RCC 7860 (cell line): ENCODE results near the gene CLDN6.
A peak's percentile ranks its signal among the peaks of the same experiment; 100 is the strongest.

Experiments used
- DNase-seq: peaks from one replicate; pipeline ENCODE4 v3.0.0-alpha.2; 2015; ENCODE audit warnings: low spot score
- FAIRE-seq: peaks from 2 replicates; lab custom pipeline; 2012; peaks lifted over from hg19 to GRCh38; lab: Jason Lieb, UNC

The CLDN6 gene

GRCh38 chr16:2974319-2975056, 43.5 kb downstream of the CLDN6 start:
- FAIRE-seq (no peak), DNase-seq (no peak)

DNA sequence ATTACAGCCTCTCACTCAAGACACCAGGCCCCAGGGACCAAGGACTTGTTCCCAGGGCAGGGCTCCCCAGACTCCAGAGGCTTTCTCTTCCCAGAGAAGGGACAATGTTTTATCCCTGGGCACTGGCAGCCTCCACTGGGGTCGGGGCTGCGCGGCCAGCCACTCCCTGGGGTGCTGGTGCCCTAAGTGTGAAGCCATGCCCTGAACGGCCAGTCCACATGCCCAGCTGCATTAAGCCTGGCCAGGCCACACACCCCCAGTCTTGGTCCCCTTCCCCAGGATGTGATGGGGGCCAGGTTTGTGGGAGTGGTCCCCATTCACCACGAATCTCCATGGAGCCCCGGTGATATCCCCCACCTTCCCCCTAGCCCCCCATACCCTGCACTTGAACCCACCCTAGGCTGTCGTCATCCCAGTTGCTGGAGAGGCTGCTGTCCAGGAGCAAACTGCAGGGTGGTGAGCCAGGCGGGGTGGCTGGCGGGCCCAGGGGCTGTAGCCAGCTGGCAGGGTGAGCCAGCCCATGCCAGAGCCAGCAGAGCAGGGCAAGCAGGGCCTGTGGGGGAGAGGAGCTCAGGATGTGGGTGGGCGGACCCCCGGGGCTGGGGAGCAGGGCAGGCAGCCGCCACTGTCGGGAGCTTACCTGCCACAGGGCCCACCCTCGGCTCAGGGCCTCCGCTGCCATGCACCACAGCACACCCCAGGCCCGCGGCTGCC, 44.2 kb downstream of the CLDN6 start:
- FAIRE-seq (no peak), DNase-seq (no peak)

DNA sequence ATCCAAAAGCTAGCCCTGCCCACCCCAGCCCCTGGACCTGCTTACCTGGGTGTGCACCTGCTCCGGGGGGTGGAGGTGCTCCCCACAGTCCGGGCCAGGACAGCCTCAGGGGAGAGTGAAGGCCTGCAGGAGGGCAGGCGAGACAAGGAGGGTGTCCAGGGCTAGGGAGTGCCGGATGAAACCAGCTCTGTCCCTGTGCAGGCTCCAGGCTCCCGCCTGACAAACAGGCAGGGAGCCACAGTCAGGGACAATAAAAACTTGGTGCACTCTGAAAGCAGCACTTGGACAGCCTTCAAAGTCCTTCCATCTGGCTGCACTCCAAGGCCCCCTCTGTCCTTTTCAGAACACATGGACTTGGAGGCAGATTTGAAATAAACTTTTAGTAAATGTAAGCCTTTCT, 44.9 kb downstream of the CLDN6 start:
- FAIRE-seq (no peak), DNase-seq (no peak)

GRCh38 chr16:2971985-2972784, 45.8 kb downstream of the CLDN6 start:
- no peak for FAIRE-seq
- no peak for DNase-seq

DNA sequence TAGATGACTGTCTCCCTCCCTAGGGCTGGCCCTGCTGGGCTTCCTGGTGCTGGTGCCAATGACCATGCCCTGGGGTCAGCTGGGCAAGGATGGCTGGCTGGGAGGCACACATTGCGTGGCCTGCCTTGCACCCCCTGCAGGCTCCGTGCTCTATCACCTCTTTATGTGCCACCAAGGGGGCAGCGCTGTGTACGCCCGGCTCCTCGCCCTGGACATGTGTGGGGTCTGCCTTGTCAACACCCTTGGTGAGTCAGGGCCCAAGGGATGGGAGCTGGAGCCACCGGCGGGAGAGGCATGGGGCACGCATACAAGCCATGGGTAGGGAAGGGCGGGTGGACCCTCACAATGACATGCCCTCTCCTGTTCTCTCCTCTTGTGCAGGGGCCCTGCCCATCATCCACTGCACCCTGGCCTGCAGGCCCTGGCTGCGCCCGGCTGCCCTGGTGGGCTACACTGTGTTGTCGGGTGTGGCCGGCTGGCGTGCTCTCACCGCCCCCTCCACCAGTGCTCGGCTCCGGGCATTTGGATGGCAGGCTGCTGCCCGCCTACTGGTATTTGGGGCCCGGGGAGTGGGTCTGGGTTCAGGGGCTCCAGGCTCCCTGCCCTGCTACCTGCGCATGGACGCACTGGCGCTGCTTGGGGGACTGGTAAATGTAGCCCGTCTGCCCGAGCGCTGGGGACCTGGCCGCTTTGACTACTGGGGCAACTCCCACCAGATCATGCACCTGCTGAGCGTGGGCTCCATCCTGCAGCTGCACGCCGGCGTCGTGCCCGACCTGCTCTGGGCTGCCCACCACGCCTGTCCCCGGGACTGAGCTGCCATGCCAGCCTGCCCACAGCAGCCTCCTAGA, 46.6 kb downstream of the CLDN6 start:
- FAIRE-seq (no peak), DNase-seq (no peak)

- FAIRE-seq, result no peak
- DNase-seq, result no peak
Observed at GRCh38 chr16:2970563-2970962, 47.4 kb downstream of the CLDN6 start.

DNA sequence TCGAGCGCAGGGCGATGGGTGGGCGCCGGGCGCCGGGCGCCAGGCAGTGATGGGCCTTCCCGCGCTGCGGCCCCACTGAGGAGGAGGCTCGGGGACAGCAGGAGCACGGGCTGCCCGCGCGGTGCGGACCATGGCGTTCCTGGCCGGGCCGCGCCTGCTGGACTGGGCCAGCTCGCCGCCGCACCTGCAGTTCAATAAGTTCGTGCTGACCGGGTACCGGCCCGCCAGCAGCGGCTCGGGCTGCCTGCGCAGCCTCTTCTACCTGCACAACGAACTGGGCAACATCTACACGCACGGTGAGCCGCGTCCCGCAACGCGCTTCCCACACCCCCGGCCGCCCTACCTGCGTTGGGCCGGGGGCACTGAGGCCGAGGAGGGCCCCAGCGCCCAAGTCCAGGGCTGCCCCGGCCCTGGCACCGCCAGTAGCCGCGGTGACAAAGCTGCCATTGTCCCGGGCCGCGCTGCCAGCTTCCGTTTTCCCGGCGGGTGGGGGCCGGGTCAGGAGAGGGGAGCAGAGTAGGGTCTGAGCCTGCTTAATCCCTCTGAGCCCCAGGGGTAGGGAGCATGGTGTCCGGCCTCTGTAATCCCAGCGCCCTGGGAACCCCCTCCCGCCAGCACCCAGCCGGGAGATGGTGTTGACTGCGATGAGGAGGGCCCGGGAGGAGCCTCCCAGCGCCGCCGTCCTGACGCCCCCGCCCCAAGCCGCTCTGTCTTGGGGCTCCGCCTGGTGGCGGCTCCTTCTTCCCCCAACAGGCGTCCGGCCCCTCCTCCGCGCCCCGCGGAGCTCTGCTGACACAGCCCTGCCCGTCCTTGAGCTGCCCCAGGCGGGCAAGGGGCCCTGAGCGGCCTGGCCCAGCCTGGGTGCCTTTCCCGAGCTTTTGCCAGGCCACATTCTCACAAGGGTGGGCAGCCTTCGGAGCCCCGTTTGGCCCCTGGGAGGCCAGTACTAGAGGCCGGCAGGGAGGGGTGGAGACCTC, 48.1 kb downstream of the CLDN6 start:
- DNase-seq, result peak; percentile 56
- no peak for FAIRE-seq

- peak; percentile 81 for DNase-seq
- FAIRE-seq, result no peak
Observed at GRCh38 chr16:2968738-2969544, 49.0 kb downstream of the CLDN6 start, which contains the start of gene PAQR4. Gene PAQR4 (plus strand): TSS chr16:2969348. CDS start chr16:2969675, 327 bp downstream.

GRCh38 chr16:2968368-2968737, 49.6 kb downstream of the CLDN6 start:
- DNase-seq, result no peak
- no peak for FAIRE-seq

DNA sequence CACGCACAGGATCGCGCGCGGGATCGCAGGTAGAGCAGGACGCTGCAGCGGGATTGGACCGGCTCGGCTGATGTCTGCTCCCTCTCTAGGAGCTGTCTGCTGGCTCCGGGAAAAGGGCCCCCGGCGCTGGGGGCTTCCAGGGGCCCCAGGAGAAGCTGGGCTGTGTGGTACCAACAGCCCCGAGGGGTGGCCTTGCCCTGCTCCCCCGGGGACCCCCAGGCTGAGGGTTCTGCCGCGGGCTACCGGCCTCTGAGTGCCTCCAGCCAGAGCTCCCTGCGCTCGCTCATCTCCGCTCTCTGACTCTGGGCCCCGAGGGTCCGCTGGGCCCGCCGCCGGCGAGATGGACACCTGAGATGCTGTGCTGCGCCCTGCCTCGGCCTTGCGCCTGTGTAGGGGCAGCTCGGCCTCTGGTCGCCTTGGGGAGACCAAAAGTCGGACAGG, 50.2 kb downstream of the CLDN6 start:
- FAIRE-seq, result no peak

GRCh38 chr16:2967211-2967631, 50.8 kb downstream of the CLDN6 start:
- DNase-seq (no peak), FAIRE-seq (no peak)

More for the DNA sequence above, 50.2 kb downstream of the CLDN6 start:
- no peak for DNase-seq

DNA sequence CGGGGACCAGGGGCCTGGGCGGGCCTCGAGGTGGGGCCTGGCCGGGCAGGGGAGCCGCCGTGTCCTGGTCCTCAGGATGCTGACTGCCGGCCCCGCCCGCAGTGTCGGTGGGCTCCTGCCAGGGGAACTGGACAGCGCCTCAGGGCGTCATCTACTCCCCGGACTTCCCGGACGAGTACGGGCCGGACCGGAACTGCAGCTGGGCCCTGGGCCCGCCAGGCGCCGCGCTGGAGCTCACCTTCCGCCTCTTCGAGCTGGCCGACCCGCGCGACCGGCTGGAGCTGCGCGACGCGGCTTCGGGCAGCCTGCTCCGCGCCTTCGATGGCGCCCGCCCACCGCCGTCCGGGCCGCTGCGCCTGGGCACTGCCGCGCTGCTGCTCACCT, 51.2 kb downstream of the CLDN6 start:
- no peak for FAIRE-seq
- no peak for DNase-seq

DNA sequence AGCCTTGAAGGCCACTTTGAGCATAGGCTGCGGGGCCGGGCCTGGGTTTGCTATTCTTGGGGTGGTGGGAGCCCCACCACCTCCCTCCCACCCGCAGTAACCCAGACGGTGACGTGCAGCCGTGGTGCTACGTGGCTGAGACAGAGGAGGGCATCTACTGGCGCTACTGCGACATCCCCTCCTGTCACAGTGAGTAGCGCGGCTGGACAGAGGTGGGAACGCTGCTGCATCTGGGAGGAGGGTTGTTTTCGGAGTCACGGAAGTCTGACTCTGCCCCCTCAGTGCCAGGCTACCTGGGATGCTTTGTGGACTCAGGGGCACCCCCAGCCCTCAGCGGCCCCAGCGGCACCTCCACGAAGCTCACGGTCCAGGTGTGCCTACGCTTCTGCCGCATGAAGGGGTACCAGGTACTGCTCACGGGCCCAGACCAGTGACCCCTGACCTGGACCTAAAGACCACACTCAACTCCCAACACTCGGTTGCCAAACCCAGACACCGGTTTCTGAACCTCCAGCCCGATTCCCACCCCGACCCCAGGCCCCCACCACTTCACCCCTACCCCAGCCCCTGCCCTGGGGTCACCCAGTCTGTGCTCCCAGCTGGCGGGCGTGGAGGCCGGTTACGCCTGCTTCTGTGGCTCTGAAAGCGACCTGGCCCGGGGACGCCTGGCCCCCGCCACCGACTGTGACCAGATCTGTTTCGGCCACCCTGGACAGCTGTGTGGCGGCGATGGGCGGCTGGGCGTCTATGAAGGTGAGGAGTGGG, 51.8 kb downstream of the CLDN6 start:
- FAIRE-seq, result no peak
- no peak for DNase-seq
